Central memory CD4-positive, alpha-beta T cell (primary cell): ENCODE results near the gene GART.

Source experiments
- DNase-seq: peaks from one replicate; pipeline ENCODE4 v3.0.0; 2022

GART gene

GRCh38 chr21:33552999-33553598, 11.2 kb upstream of the GART start:
- no peak for DNase-seq

GRCh38 chr21:33552093-33552998, 10.4 kb upstream of the GART start:
- DNase-seq = no peak

GRCh38 chr21:33551664-33552063, 9.7 kb upstream of the GART start:
- DNase-seq = no peak

- no peak for DNase-seq
Measured at GRCh38 chr21:33550772-33551660, 9.1 kb upstream of the GART start.

GRCh38 chr21:33549848-33550771, 8.2 kb upstream of the GART start:
- DNase-seq = no peak

- DNase-seq = no peak
Measured at GRCh38 chr21:33546086-33546485, 4.2 kb upstream of the GART start.

- no peak for DNase-seq
Measured at GRCh38 chr21:33544451-33545195, 2.7 kb upstream of the GART start.

GRCh38 chr21:33543505-33544129, 1.7 kb upstream of the GART start:
- DNase-seq = no peak

- peak; percentile 99 for DNase-seq
Measured at GRCh38 chr21:33542640-33543504, 955 bp upstream of the GART start, which contains the start of gene SON. TSS of gene SON (plus strand) at chr21:33543038. CDS start at chr21:33543093, 55 bp downstream.

GRCh38 chr21:33541105-33541711, 709 bp downstream of the GART start:
- peak; percentile 13 for DNase-seq

- DNase-seq = no peak
Measured at GRCh38 chr21:33540711-33541104, 1.2 kb downstream of the GART start.

- no peak for DNase-seq
Measured at GRCh38 chr21:33539616-33540015, 2.3 kb downstream of the GART start.

GRCh38 chr21:33537212-33537611, 4.7 kb downstream of the GART start:
- no peak for DNase-seq

GRCh38 chr21:33531007-33531406, 10.9 kb downstream of the GART start:
- no peak for DNase-seq

- DNase-seq = no peak
Measured at GRCh38 chr21:33522953-33523349, 19.0 kb downstream of the GART start.

- DNase-seq = no peak
Measured at GRCh38 chr21:33522297-33522952, 19.5 kb downstream of the GART start.

GRCh38 chr21:33518899-33519298, 23.0 kb downstream of the GART start:
- no peak for DNase-seq

GRCh38 chr21:33514229-33514628, 27.7 kb downstream of the GART start:
- no peak for DNase-seq

- DNase-seq = no peak
Measured at GRCh38 chr21:33512481-33512880, 29.4 kb downstream of the GART start.
